Left lung (tissue), 10 donors: ENCODE data around the gene IFI44. TPM values are rescaled to one million over a fixed set of nuclear protein-coding genes. Genes with fewer than 3 reads are reported as not detected.

Experiments
- ATAC-seq: fragments of 200-7000 bp; cut with Tn5 transposase; one replicate; pipeline ENCODE4 v1.9.1; 2020; ENCODE audit warnings: moderate library complexity
- DNase-seq, 4 donors: peaks; one replicate each; pipeline ENCODE4 v3.0.0-alpha.2; 2013 to 2020
- H3K27ac ChIP-seq, 2 donors: fragments of 200-600 bp; sonication (generic) in 1 of 2; one replicate each; pipeline versions ENCODE4 v1.5.0 to v1.8.0; 2020 to 2021
- H3K27me3 ChIP-seq, 2 donors: fragments of 200-600 bp; sonication (generic) in 1 of 2; one replicate each; pipeline versions ENCODE4 v1.5.0 to v1.8.0; 2020 to 2021
- H3K36me3 ChIP-seq, 2 donors: fragments of 200-600 bp; sonication (generic) in 1 of 2; one replicate each; pipeline versions ENCODE4 v1.5.0 to v1.8.0; 2020 to 2021
- H3K4me1 ChIP-seq, 2 donors: fragments of 200-600 bp; one replicate each; pipeline ENCODE4 v1.8.0; 2021
- H3K4me3 ChIP-seq, 2 donors: fragments of 200-600 bp; sonication (generic) in 1 of 2; one replicate each; pipeline versions ENCODE4 v1.5.0 to v1.8.0; 2020 to 2021; ENCODE audit warnings: mild to moderate bottlenecking in 1 of 2
- H3K9me3 ChIP-seq, 2 donors: fragments of 200-600 bp; sonication (generic) in 1 of 2; one replicate each; pipeline versions ENCODE4 v1.5.0 to v1.8.0; 2020 to 2021
- CTCF ChIP-seq, 2 donors: fragments of 200-600 bp; sonication (generic) in 1 of 2; IDR thresholded peaks; one replicate each; pipeline versions ENCODE4 v1.5.0 to v1.8.0; 2021; ENCODE audit warnings: antibody characterized with exemption in 2 of 2
- intact Hi-C, 2 donors: fragments of 100-400 bp; cut with DNase I; formaldehyde crosslinking; loops; one replicate each; pipeline versions ENCODE4 v1.11.2 to v1.14.2; 2022
- polyA plus RNA-seq, 6 donors: library from polyadenylated mRNA; unstranded; fragments of 120-200 nt; gene quantifications; one replicate each; pipeline ENCODE4 v1.2.1, GENCODE V29; 2013; ENCODE audit not compliant: insufficient read length in 6 of 6
- total RNA-seq, 2 donors: library from RNA; stranded (reverse); fragmentation: NEBNext Ultra II Directional; extraction: Animal tissue kit (Norgen Biotek cat#: 25700); gene quantifications; one replicate each; pipeline ENCODE4 v1.2.1, GENCODE V29; 2021
- donor health status: DM: no; HTN: yes; CAD: no.
- donor health status: DM: no; HTN: no; CAD: no.

Gene IFI44
- total and polyA plus RNA-seq, 8 donors: 40.8 to 77.8 (median 53.7) TPM

DNA sequence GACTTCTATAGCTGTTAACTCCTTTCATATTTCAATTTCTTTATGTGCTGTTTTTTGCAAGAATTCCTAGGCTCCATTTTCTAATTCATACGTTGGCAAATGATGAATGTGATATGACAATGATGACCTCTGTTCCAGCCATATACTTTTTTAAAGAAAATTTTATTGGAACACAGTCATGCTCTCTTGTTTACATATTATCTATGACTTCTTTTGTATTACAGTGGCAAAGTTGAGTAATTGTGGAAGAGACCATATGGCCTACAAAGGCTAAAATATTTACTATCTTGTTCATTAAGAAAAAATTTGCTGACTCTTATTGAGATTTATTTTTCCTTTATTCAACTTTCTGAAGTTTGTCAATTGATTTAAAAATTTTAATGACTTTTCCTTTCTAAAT, 22.3 kb upstream of the IFI44 start:
- Histone ChIP-seq H3K4me3 (no peak overlapping the region), H3K36me3 (no peaks in the 10 kb centered on the region), H3K4me1 (peaks cover 0 to 2% of the 10 kb centered on the region in 2 donors), H3K27ac (no peak overlapping the region), H3K27me3 (no peaks in the 10 kb centered on the region), H3K9me3 (no peaks in the 10 kb centered on the region)
- ATAC-seq (no peak), DNase-seq (no peak)
- intact Hi-C loops: no loop called here
- no peak for TF ChIP-seq CTCF (IDR thresholded peaks at IDR 0.05)

DNA sequence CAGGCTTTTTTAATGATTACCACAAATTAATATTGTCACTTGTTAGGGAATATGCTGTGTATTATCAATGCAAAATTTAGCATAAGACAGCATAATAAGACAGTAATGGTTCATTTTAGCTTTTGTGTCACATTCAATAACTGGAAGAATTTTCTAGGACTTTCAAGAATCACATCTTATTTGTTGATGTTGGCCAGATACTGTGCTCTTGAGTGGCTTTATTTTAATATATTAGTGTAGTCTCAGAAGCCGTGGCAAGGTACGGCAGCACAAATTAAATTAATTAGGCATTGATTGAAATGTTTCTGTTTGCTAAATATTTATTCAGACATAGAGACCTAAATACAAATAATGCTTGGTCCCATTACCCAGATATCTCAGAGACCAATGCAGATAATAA, 19.0 kb upstream of the IFI44 start:
- no peak for ATAC-seq
- no peak overlapping the region for H3K4me3 ChIP-seq
- no peaks in the 10 kb centered on the region for H3K27me3 ChIP-seq
- H3K4me1 ChIP-seq: no peaks in the 10 kb centered on the region
- intact Hi-C loops: no loop called here
- H3K36me3 ChIP-seq: no peaks in the 10 kb centered on the region
- TF ChIP-seq CTCF (IDR thresholded peaks at IDR 0.05): no peak
- no peaks in the 10 kb centered on the region for H3K9me3 ChIP-seq
- no peak for DNase-seq
- H3K27ac ChIP-seq: no peak overlapping the region

DNA sequence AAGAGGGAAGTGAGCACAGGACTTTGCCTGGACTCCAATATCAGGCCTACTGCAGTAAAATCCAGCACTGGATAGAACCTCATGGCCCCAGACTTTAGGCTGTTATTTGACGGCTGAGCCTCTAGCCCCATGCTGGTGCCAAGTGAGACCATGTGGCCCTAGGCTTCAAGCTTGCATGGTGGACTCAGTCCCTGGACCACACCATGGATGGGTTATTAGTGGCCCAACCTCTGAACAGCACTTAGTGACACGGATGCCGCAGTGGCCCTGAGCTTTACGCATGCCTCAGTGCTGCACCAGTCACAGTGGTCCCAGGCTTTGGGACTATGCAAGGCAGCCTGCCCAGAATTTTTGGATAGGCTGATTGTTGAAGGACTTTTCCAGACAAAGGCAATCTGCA, 16.4 kb upstream of the IFI44 start:
- DNase-seq (peak in 1 of 4 donors; percentile 30), ATAC-seq (no peak)
- intact Hi-C loops: no loop called here
- Histone ChIP-seq H3K27ac (no peak overlapping the region), H3K27me3 (no peaks in the 10 kb centered on the region), H3K4me3 (no peak overlapping the region), H3K9me3 (no peaks in the 10 kb centered on the region), H3K4me1 (no peaks in the 10 kb centered on the region), H3K36me3 (no peaks in the 10 kb centered on the region)
- TF ChIP-seq CTCF (IDR thresholded peaks at IDR 0.05): no peak

DNA sequence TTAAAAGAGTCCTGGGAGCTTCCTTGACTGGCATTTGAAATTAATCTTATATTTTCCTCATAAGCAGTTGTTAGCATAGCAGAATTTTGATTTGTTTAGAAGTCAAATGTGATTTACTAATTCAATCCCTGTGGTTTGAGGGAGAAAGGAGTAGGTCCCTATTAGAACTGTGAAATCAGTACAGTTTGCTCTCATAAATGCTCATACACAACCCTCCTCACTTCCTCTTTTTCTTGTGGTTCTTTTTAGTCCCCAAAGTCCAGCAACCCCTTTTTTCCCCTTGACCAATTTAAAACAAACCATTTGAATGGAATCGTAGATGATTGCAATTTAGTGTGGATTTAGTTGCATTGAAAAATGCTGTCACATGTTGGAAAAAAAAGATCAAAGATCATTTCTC, 9.2 kb upstream of the IFI44 start:
- H3K4me1 ChIP-seq: peaks cover 0 to 2% of the 10 kb centered on the region in 2 donors
- no peak for TF ChIP-seq CTCF (IDR thresholded peaks at IDR 0.05)
- ATAC-seq: no peak
- H3K9me3 ChIP-seq: peaks cover 0 to 6% of the 10 kb centered on the region in 2 donors
- intact Hi-C loops: no loop called here
- no peaks in the 10 kb centered on the region for H3K27me3 ChIP-seq
- no peak for DNase-seq
- no peak overlapping the region for H3K27ac ChIP-seq
- H3K36me3 ChIP-seq: peaks cover 0 to 16% of the 10 kb centered on the region in 2 donors
- H3K4me3 ChIP-seq: no peak overlapping the region

- Histone ChIP-seq H3K36me3 (peaks cover 0 to 16% of the 10 kb centered on the region in 2 donors), H3K27me3 (no peaks in the 10 kb centered on the region), H3K9me3 (peaks cover 0 to 6% of the 10 kb centered on the region in 2 donors), H3K4me3 (no peak overlapping the region), H3K27ac (no peak overlapping the region), H3K4me1 (peaks cover 0 to 13% of the 10 kb centered on the region in 2 donors)
- intact Hi-C loops: no loop called here
- DNase-seq (no peak), ATAC-seq (no peak)
- TF ChIP-seq CTCF (IDR thresholded peaks at IDR 0.05): no peak
Measured at GRCh38 chr1:78641558-78641957, 8.1 kb upstream of the IFI44 start.
